ENCODE data around the gene SHC3.

DNA sequence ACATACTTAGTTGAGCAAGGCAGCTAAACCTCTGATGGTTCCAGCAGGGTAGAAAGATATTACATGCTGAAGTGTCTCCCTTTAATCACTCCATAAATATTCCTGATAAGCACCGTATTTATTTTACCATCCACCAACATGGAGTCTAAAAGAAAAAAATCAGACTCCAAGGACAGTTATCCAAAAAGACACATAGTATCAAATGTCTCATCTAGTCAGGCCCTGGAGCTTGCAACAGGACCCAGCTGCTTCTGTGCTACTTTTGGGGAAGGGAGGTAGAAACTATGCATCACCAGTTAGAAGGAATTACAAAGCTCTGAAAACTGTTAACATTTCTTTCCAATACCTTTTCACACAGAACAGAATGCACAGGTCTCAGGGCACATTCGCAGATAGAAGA is 99.2 kb downstream of the SHC3 start:
- TF ChIP-seq POLR2A (IDR thresholded peaks at IDR 0.05) (no peak), POLR2AphosphoS5 (IDR thresholded peaks at IDR 0.05) (no peak)
- TF ChIP-seq, protein P1, sequence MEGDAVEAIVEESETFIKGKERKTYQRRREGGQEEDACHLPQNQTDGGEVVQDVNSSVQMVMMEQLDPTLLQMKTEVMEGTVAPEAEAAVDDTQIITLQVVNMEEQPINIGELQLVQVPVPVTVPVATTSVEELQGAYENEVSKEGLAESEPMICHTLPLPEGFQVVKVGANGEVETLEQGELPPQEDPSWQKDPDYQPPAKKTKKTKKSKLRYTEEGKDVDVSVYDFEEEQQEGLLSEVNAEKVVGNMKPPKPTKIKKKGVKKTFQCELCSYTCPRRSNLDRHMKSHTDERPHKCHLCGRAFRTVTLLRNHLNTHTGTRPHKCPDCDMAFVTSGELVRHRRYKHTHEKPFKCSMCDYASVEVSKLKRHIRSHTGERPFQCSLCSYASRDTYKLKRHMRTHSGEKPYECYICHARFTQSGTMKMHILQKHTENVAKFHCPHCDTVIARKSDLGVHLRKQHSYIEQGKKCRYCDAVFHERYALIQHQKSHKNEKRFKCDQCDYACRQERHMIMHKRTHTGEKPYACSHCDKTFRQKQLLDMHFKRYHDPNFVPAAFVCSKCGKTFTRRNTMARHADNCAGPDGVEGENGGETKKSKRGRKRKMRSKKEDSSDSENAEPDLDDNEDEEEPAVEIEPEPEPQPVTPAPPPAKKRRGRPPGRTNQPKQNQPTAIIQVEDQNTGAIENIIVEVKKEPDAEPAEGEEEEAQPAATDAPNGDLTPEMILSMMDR (IDR thresholded peaks at IDR 0.05) = no peak

Data from stomach (tissue), 4 donors.